NOMO-1 treated with DMSO at 0.1 percent for 48 hours (cell line): Measurements from ENCODE around the gene KDM5C.
A peak's percentile ranks its signal among the peaks of the same experiment; 100 is the strongest.

Experiments used
- DNase-seq: peaks from one replicate; lab custom pipeline; 2025; ENCODE audit not compliant: unreplicated experiment; lab: John Stamatoyannopoulos, UW

Gene KDM5C

DNA sequence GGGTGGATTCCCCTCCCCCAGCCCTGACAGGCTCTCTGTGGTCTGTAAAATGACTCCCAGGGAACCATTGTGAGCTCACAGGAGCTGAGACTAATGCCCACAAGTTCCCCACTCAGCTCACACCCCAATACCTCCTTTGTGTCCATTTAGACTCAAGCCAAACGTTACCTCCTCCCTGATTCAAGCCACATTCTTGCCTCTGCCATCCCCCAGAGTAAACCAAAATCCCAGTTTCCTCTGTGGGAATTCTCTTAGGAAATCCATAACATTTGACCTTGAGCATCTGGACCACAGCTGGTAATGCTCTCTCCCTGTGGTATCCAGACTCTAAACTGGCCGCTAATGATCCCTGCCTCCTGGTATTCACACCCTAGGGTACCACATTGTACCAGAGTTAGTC is 26.3 kb upstream of the KDM5C start:
- no peak for DNase-seq

DNA sequence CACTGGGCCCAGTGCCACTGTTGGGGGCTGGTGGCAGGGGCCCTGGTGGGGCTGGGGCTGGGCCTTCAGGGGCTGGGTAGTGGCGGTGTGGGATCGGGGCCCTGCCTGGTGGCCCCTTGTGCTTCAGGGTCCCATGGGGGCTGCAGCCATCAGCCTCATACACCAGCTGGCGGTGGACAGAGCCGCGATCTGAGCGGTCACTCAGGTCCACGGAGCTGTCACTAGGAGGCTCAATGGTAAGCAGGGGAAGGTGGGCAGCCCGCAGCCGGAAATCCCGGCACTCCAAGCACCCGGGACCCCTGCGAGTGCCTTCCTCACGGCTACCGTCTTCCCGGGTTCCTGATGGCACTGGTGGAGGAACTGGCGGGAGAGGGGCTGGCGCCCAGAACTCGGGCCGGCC is 25.5 kb upstream of the KDM5C start:
- no peak for DNase-seq

DNA sequence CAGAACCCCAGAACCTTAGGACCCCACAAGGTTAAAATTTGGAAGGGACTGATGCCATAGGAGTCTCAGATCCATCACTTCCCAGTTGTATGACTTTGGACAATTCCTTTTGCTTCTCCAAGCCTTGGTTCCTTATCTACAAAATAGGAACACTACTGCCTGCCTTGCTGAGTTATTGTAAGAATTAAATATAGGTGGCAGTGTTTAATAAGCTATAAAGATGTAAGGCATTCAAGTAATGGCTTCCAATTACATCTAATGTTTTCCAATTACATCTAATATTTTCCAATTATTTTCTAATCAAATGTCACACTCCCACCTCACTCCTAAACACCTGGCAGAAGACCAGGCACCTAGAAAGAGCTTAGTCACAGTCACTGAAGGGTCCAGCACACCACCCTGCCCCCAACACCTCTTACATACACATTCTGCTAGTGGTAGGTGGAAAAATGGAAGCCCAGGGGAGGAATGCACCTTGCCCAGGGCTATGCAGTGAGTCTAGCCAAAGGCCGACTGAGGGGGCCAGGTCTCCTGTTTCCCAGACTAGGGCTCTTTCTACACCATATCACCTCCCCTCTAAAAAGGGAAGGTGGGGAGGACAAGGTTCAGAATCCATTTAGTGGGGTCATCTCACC is 24.5 kb upstream of the KDM5C start:
- no peak for DNase-seq

DNA sequence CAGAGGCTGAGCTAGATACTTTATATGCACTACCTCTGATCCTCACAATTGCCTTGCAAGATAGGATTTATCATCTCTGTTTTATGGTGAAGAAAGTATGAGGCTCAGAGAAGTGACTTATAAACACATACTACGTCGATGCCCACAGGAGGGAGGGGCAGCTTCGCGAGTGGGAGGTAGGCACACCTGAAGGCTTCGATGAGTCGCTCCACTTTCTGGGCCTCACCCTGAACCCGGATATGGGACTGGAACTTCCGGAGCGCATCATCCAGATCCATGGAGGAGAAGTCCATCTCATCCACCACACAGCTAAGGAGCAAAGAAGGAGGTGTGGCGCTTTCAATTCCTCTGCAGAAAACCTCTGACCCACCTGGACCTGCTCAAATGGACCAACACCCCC is 22.9 kb upstream of the KDM5C start:
- DNase-seq, result no peak

DNA sequence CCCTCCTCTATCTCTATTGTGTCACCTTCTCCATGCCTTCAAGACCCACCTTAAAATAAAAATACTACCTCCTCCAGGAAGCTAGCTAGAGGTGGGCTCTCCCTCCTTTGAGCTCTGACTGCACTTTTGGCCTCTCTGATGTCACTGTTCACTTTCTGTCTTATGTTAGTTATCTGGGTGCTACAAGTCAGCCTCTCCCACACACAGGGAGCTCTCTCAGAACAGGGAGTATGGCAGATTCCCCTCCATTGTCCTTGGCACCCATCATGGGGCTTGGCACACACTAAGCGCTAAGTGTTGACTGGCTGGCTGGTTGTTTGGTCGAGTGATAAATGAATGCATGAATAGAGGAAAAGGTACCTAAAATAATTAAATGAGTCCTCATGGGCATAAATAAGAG is 21.2 kb upstream of the KDM5C start:
- DNase-seq, result no peak

DNA sequence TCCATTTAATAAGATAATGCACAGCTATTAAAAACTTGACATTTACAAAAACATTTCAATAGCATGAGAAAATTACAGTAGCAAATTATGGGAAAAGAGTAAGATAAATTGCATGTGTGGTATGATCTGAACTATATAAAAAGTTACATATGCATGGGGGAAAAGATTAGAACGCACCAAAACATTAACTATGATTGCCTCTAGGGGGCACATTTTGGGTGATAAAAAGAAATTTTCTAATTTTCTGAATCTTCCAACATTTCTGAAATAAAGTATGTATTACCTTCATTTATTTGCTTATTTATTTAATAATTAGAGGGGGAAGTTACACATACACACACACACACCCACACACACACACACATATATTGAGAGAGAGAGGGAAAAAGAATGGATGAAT is 19.6 kb upstream of the KDM5C start:
- no peak for DNase-seq

DNA sequence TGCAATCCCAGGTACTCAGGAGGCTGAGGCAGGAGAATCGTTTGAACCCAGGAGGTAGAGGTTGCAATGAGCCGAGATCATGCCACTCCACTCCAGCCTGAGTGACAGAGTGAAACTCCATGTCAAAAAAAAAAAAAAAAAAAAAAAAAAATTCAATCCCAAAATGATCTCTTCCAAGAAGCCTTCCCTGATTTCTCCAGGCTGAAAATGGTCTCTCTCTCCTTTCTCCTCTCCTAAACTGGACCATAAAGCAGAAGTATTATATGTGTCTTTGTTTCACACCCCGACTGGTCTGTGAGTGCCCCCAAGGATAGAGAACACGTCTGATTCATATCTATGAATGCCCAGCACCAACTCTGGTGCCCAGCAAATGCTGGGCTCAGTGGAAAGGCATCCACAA is 17.3 kb upstream of the KDM5C start:
- DNase-seq, result no peak

DNA sequence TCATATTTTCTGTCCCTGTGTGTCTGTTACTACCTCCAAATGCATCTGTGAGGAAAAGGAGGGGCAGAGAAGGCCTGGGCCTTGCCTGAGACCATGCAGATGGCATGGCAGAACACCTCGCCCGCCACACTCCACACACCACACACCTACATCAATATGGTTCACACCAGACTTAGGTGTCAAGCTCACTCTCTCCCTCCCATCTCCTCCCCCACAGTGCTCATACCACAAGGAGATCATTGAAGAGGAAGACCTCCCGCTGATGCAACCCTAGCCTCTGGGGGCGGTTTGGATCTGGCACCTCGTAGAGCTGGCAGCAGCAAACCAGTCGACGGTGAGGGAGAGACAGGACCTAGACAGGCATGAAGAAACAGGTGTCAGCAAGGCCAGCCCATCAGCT is 16.6 kb upstream of the KDM5C start:
- DNase-seq, result no peak

DNA sequence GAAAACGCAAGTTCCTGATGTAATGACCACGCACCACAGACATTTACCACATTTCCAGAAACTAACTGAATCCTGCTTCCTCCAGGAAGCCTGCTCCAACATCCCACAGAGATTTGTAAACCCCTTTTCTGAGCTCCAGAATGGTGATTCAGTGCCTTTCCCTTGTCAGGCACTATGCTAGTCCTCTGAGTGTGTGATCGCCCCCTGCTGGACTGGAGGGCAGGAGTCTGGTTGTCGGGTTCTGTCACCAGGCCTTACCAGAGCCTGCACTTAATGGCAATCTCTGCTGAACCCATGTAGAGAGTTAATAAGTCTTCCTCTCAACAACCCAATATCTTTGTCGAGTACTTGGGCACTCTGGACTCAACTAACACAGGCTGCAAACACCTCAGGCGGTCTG is 14.5 kb upstream of the KDM5C start:
- DNase-seq, result no peak

DNA sequence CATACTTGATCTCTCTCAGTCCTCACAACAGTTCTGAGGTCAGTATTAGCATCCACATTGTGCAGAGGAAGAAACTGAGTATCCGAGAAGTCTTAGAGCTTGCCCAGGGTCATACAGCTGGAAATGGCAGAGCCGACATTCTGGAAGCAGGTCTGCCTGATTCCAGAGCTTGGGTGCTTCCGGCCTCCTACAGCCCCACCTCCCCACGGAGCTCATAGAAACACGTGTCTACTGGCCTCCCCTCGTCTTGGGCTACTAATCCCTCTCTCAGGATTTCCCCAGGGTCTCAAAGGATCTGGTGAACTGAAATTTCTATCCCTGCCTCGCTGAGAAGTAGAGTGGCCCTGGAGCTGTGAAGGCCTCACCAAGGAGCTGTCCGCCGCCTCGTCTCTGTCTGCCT is 12.0 kb upstream of the KDM5C start:
- no peak for DNase-seq

DNA sequence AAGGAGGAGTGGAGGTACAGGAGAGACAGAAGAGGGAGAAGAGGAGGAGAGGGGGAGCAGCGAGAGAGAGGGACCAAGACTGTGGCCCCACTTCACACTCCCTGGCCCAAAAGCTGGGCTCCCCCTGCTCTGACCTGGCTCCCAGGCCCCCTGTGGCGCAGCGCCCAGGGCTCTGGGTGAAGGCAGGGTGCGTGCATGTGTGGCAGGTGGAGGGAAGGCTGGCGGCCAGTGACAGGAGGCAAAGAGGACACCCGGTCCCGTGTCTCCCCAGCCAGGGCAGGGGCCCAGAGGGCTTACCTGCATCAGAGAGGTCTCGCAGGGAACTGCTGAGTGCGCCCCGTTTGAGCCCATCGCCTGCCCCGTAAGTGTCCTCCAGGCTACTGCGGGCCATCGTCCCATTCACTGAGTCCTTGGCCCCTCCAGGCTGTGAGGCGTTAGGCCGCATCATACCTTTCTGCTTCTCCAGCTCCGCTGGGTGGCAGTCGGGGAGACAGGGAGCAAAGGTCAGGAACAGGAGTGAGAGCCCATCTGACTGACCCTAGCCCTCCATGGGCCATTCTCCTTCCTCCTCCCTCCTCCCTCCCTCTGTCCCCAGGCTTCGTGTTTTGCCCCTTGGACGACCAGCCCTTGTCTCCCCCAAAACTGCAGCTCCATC is 11.1 kb upstream of the KDM5C start:
- DNase-seq, result no peak

DNA sequence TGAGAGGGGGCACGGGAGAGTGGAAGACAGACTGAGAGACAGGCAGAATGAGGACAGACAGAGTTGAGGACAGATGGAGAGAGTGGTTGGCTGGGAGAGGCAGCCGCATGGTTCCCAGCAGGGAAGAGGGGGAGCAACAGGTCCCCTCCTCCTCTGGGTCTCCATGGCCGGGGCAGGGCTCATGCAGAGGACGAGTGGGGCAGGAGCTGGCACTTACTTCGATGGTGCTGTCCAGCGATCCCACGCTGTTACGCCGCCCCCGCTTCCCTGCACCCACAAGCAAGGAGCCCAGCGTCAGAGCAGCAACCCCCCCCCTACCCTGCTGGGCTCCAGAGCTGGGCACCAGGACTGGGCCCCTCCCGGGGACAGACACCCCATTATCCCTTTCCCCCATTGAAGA is 10.6 kb upstream of the KDM5C start:
- DNase-seq, result no peak

DNA sequence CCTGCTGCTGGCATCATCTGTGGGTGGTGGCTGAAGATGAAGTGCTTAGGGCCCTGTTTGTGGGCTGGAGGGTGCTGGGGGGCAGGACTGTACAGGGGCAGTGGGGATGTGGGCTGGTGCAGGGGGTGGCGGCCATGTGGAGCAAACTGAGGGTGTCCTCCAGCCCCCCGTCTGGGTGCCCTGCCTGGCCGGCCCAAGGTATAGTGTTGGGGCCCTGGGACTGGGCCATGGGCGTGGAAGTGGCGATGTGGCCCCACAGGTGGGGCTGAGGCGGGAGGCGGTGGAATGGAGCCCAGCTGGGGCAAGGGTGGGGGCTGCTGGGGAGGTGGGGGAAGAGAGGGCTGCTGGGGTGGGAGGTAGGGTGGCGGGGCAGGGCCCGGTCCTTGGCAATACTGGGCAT is 9.5 kb upstream of the KDM5C start:
- no peak for DNase-seq

DNA sequence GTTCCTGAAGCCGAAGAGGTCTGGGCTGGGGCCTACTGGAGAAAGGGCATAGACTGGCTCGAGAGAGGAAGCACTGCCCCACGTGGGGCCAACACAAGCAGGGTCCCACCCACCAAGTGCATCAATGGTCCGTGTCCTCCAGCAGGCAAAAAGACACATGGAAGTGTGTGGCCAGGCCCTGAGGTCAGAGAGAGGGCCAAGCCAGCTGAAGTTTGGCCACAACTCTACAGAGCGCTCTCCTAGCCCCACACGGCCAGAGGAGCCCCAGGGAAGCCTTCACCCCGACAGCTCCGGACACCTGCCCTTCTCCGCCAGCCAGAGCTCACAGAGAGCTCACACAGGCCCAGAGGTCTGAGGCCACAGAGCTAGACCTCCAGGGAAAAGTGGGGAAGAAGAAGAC is 8.5 kb upstream of the KDM5C start:
- DNase-seq, result no peak

DNA sequence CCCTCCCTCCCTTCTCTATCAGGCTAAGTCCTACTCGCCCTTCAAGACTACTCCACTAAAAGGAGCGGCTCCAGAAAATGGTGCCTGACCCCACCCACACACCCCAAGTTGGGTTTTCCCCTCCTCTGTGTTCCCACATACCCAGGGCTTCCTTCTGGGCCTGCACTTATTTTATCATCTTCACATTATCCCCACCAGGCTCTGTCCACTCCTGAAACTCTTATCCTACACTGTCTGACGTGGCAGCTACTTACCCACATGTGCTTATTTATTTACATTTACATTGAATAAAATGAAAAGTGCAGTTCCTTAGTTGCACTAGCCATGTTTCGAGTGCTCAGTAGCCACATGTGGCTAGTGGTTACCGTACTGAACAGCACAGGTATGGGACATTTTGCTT is 5.1 kb upstream of the KDM5C start:
- DNase-seq, result no peak

DNA sequence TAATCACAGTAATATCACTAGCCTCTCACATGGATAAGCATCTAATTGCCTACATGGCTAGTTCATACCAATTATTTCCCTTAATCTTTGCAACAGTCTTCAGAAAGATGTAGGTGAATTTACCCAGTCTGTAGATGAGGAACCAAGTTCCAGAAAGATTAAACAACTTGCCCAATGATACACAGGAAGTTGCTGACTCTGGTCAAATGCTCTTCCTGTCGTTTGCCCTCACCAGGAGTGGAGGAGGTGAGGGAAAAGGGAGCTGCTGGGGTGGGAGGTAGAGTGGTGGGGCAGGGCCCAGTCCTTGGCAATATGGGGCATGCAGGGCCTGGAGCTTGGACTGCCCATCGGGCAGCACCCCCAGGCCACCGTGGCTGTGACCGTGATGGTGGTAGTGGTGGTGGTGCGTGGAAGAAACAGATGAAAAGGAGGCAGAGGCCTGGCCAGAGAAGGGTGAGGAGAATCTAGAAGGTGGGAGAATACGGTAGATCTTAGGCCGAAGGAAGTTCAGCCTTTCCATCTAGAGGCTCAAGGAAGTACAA is 2.3 kb upstream of the KDM5C start:
- DNase-seq, result peak; percentile 14

DNA sequence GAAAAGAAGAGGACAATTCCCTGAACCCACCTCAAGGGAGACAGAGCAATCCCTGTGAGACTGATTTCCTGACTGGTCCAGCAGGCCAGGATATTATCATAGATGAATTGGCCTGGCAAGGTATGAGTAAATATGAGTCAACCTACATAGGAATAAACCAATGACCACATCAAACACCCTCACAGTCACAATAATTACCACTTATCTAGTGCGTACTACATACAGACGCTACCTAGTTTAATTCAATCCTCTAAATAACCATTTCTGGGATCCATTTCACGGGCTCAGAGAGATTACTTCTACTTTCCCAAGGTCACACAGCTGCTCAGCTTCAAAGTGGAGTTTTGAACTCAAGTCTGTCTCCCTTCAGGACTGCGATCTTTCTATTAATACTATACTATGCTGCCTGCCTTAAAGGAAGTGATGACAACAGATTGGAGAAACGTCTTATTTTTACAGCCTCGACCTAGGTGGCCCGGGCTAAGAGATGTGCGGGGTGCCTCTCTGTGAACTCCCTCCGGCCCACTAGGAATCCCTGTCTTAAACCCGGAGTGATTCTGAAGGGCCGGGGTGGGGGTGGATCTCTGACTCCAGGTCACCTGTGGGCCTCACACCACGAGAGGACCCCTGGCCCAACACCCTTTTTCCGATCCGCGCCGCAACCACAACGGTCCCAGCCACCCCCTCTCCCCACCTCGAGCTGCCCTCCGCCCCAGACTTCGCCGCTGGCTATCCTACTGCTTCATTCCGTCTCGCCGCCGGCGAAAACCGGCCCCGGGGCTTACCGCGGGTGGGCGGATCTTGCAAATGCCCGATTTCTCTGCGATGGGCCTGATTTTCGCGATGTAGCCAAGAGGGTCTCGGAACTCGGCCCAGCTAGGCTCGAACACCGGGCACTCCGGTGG is 800 bp downstream of the KDM5C start:
- no peak for DNase-seq

DNA sequence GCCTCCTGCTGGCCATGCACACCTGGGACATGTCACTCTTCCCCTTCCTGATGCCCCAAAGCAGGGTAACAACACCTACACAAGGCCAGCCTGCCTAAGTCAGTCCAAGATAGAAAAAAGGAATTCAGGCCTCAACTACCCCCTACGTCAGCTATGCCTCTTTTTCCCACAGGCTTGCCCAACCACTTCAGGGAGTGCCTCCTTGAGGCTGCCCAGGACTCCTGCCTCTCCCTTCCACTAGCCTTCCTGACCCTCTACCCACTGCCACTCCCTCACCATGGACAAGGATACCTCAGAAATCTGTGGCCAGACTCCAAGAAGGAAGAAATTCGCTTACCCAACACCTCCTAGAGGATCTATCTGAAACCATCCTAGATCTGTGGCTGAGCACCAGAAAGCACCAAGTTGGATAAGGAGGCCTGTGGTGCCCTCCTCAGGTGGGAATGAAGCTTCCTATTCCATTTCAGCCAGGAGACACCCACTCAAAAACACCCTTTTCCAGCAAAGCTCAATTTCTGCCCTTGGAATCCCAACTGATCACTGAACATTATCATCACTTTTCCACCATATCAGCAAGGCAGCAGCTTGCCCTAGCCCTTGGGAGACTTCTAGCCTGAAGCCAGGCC is 1.8 kb downstream of the KDM5C start:
- DNase-seq, result no peak

DNA sequence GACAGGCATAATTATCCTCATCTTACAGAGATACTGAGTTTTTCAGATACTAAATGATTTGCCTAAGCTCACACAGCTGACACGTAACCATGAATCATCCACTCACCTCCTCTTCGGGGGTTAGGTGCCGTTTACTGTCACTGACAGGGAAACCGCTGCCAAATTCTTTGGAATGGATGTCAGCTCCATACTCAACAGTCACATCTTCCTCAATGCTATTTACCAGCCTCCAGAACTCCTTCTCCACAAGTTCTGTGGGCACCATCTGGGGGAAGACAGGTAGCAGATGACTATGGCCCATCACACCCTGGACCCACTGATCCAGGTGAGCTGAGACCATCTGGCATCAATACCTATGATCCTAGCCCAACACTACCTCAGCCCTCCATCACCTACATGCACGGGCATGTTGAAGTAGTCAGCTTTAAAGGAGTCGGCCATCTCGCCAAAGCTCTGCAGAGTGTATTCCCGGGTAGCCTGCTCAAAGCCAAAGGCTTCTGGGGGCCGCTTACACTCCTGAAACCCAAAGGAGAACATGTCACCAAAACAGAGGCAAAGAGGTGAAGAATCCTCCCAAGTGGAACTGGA is 13.5 kb downstream of the KDM5C start:
- no peak for DNase-seq

DNA sequence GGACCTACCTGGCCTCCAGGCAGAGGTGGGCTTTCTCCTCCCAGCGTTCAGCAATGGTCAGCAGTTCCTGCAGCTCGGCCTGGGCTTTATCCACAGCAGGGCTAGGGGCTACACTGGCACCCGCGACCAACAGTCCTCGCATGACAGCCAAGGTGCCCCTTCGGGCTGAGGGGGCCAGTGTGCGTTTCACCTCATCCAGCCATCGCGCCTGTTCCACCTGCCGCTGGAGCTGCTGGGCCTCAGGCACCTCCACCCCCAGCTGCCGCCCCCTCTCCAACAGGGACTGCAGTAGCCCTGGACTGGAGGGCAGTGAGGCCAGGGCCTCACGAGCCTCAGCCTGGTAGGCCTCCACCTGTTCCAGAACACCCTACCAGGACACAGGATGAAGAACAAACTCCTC is 28.3 kb downstream of the KDM5C start:
- no peak for DNase-seq

DNA sequence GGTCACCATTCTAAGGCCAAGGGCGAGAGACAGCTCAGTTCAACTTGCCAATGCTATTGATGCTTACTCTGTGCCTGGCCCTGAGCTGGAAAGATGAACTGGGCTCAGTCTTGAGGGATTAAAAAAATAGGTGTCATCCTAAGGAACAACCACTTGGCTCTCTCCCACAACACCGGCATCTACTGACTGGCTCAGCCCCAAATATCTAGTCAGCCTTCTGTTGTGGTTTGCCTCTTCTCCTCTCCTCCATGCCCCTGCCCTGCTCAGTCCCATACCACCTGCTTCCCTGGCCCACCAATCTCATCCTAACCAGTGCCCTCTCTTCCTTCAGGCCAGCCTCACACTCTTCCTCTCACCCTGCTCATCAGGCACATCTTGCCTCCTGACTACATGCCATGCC is 29.6 kb downstream of the KDM5C start:
- DNase-seq, result no peak
